M059J (cell line): ENCODE measurements around the gene MAPK8. TPM values are rescaled to one million over a fixed set of nuclear protein-coding genes. Genes with fewer than 3 reads are reported as not detected.

Experiments used
- DNase-seq: peaks from one replicate; pipeline ENCODE4 v3.0.0-alpha.2; 2012; ENCODE audit warnings: low read depth
- total RNA-seq: library from RNA; depleted of rRNA; stranded (reverse); fragments of >200 nt; shearing (Covaris generic); gene quantifications from 2 replicates; pipeline ENCODE4 v1.2.3, GENCODE V29; 2014; rRNA removed

MAPK8 gene
- total RNA-seq, 1 experiment from 2014 or later = 149 TPM

DNA sequence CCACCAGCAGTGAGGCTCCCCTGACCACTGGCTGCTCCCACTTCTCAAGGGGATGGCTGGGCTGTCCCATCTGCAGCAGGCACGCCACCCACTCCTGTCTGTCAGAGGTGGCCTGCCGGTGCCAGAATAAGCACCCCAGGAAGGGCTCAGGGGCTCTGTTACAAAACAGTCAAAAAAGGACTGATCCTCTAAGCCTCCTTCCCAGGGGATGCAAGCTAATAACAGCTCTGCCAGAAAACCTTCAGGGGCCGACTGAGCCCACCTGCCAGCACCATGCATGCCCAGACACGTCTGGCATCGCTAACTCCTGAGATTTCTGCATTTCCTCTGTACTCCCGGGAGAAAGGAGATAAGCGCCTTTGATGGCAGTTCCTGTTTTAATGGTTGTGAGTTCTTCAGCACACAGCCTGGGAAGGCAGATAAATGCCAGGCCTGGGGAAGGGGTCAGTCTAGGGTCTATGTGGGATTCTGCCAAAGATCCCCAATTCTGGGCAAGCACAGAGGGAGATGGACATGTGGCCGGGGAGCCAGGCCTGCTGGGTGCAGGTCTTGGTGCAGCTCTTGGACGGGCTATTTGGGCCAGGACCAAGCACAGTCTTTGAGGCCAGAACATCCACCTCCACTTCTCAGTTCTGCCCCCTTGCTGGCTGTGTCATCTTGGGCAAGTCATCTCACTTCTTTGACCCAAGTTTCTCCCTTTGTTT is 170.0 kb downstream of the MAPK8 start:
- DNase-seq = no peak

DNA sequence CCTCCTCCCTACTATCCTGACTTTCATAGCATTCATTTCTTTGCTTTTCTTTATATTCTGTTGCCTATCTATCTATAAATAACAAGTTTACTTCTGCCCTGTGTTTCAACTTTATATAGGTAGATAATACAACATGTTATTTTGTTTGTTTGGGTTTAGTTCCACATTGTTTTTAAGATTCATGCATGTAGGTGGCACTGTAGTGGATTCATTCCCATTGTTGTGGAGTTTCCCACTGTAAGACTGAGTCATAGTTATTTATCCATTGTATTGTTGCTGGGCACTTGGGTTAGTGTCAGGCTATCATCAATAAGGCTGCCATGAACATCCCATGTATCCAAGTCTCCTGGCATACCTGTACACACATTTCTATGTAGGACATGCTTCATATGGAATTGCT is 170.7 kb downstream of the MAPK8 start:
- DNase-seq = no peak

DNA sequence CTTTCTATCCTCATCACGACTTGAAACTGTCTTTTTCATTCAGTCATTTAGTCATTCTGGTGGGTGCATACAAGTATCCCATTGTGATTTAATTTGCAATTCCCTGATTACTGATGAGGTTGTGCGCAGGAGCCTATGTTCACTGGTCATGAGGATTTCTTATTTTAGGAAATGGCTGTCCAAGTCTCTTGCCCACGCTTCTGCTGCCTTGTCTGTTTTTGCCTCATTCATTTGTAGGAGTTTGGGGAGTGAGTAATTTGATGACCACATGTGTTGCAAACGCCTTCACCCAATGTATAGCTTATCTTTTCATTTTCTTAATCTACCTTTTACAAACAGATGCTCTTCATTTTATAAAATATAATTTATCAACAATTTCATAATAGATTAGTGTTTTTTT is 171.1 kb downstream of the MAPK8 start:
- no peak for DNase-seq

DNA sequence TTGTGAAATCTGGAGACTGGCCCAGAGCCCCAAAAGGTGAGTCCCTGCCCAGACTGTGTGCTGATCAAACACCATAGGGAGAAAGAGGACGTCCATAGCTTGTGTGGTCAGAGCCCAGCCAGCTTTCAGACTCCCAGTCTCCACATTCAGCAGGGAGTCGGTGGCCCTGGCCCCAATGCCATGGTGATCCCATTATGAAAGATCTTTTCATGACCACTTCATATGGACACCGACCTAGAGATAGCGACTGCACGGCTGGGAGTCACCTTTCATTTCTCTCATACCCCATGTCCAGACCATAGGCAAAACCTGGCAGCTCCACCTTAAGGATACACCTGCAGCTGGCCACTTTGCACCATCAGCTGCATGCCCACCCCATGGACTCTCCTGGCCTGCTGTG is 172.0 kb downstream of the MAPK8 start:
- DNase-seq = no peak

DNA sequence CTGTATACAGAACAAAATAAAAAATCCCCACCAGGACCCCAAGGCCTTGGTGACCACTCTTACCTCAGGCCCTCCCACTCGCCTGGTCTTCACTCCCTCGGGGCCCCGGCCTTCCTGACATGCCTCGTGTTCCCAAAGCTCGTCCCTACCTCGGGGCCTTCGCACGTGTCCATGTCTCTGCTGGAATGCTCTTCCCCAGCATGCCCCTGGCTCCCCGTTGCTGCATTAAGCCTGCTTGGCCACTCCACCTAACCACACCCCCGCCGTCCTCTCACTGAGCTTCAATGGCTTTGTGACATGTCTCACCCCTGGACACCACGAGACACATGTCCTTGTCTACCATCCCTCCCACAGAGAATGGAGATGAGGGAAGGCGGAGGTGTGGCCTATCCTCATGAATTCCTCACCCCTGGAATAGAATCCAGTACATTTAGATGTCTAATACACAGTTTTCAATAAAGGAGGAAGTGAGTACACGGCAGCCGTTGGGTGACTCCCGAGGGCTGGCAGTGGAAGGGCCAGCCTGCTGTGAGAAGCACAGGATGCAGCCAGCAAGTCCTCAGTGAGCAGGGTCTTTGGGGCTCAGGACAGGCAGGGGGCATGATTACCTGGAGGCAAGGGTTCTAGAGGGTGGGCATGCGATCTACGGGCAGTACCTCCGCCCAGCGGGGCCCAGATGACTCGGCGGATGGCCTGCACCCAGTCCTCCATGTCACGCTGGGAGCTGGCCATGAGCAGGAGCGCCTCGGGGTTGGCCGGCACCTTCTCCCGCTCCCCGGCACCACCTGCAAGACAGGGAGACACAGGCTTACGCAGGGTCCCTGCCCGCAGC is 172.7 kb downstream of the MAPK8 start:
- DNase-seq = no peak

DNA sequence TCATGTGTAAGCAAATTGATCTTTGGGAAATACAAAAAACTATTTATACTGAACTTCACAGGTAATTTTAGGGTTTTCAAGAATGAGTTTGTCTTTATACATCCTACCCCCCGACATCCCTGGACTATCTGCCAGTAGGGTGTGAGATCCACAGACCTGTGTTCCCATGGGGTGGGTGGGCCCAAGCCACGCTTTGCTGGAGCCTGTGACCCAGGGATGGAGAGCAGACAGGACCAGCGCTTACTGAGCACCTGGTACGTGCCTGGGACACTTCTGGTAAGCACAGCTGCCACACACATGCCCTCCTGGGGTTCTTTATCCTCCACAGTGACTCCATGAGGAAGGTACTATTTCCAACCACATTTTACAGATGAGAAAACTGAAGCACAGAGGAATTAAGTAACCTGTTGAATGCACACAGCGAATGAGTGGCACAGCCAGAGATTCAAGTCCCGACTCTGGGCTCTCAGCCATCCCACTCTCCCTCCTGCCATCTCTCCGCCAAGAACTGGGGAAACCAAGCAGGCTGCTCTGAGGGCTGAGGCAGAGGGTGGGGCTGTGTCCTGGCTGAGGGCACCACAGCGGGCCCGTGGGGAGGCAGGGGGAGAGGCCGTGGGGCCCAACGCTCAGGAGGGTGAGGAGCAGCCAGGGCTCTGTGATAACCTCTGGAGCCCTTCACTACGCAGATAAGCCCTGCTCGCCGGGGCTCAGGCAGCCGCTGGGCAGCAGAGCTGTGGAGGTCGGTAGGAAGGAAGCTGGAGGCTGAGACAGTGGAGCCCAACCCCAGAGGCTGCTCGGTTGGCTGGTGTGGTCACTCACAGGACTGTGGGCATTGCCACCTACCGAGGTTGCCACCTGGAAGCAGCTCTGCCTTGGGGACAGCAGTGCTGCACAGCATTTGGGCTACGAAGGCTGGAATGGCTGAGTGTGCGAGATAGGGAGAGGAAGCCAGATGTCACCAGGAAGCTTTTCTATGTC is 174.2 kb downstream of the MAPK8 start:
- no peak for DNase-seq

DNA sequence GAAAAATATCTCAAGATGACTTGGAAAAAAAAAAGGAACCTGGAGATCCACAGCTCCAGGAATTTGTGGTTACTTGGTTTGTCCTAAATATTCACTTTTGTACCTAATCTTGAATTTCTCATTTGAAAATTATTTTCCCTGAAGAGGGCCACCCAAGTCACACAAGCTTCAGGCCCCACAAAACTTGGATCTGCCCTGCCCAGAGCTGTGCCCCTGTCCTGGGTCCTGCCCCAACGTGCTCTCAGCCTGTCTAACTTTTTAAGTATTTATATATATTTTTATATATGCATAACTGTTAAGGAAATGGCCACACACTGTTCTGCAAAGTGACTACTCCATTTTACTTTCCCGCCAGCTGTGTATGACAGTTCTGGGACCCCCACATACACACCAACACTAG is 174.9 kb downstream of the MAPK8 start:
- DNase-seq = no peak

DNA sequence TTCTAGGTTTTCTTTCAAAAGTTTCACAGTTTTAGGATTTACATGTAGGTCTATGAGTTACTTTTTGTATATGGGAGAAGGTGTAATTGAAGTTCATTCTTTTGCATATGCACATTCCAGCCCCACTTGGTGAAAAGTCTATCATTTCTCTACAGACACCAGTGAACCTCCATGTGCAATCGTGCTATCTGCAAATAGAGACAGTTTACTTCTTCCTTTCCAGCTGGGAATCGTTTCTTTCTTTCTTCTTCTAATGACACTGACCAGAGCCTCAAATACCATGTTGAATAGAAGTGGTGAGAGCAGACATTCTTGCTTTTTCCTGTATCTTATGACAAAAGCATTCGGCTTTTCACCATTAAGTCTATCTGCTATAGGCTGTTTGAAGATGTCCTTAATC is 175.7 kb downstream of the MAPK8 start:
- DNase-seq = no peak

DNA sequence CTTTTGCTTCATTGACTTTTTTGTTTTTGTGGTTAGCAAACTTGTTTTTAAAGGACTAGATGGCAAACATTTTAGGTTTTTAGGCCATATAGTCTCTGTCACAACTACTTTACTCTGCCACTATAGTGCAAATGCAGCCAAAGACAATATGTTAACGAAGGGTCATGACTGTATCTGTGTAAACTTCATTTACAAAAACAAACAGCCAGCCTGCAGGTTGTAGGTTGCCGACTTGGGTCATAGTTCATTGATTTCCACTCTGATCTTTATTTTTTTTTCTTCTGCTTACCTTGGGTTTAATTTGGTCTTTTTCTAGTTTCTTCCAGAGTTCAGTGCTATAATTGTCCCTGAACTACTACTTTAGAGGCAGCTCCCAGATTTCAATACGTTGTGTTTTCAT is 178.4 kb downstream of the MAPK8 start:
- no peak for DNase-seq

DNA sequence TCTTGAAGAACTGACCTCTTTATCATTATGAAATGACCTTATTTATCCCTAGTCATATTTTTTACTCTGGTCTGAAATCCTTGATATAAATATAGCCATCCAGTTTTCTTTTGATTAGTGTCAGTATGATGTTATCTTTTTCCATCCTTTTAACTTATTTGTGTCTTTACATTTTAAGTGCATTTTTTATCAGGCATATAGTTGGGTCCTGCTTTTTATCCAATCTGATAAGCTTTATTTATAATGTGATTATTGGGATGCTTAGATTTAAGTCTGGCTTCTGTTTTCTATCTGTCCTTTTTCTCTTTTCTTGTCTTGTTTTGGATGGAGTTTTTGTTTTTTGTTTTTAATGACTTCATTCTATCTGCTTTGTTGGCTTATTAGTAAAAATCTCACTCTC is 179.2 kb downstream of the MAPK8 start:
- no peak for DNase-seq

DNA sequence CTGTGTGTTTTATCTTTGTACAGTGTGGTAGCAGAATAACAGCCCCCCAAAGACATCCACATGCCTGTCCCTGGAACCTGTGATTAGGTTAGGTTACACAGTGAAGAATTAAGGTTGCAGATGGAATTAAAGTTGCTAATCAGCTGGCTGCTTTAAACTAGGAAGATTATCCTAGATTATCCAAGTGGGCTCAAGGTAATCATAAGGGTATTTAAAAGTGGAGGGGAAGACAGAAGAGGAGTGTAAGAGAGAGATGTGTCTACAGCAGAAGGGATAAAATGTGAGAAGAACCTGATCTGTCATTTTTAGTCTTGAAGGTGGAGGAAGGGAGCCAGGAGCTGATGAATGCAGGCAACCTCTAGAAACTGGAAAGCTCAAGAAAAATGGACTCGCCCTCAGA is 180.8 kb downstream of the MAPK8 start:
- DNase-seq = no peak

Other genes starting within 250 kb of the MAPK8 start
- not detected in 2 replicates for gene FRMPD2, start 32.0 kb upstream of the MAPK8 start, total RNA-seq